ENCODE results near the gene AK9.

- TF ChIP-seq CTCF (IDR thresholded peaks at IDR 0.05; ENCODE audit: control extremely low read depth in 1 of 3, insufficient read depth in 1 of 3, low read depth in 1 of 3, low read length in 3 of 3) (no peak), TAF1 (IDR thresholded peaks at IDR 0.05; ENCODE audit: low read depth, low read length) (no peak), CBX5 (IDR thresholded peaks at IDR 0.05; ENCODE audit: low read depth, low read length) (no peak), SIX5 (IDR thresholded peaks at IDR 0.05; ENCODE audit: low read depth, low read length) (no peak), TEAD4 (IDR thresholded peaks at IDR 0.05; ENCODE audit: low read depth, low read length) (no peak), POLR2A (IDR thresholded peaks at IDR 0.05; ENCODE audit: control extremely low read depth in 1 of 2, low read depth in 2 of 2, low read length in 2 of 2) (no peak), RAD21 (IDR thresholded peaks at IDR 0.05 in 1 of 2, conservative IDR thresholded peaks at IDR 0.05 in 1 of 2; ENCODE audit: low read depth in 2 of 2, low read length in 2 of 2) (no peak), EZH2 (IDR thresholded peaks at IDR 0.05; ENCODE audit: low read depth, low read length, severe bottlenecking) (no peak), YY1 (IDR thresholded peaks at IDR 0.05; ENCODE audit: low read depth, low read length) (no peak), BRCA1 (IDR thresholded peaks at IDR 0.05; ENCODE audit: low read depth, low read length) (no peak)
- TF ChIP-seq, protein P1, sequence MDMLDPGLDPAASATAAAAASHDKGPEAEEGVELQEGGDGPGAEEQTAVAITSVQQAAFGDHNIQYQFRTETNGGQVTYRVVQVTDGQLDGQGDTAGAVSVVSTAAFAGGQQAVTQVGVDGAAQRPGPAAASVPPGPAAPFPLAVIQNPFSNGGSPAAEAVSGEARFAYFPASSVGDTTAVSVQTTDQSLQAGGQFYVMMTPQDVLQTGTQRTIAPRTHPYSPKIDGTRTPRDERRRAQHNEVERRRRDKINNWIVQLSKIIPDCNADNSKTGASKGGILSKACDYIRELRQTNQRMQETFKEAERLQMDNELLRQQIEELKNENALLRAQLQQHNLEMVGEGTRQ (IDR thresholded peaks at IDR 0.05; ENCODE audit: low read length), result no peak
- TF ChIP-seq, protein P2, sequence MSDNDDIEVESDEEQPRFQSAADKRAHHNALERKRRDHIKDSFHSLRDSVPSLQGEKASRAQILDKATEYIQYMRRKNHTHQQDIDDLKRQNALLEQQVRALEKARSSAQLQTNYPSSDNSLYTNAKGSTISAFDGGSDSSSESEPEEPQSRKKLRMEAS (IDR thresholded peaks at IDR 0.05), result no peak
Measured at GRCh38 chr6:109473120-109473519, 217.9 kb downstream of the AK9 start.
